ENCODE data around the gene PRR16.

DNA sequence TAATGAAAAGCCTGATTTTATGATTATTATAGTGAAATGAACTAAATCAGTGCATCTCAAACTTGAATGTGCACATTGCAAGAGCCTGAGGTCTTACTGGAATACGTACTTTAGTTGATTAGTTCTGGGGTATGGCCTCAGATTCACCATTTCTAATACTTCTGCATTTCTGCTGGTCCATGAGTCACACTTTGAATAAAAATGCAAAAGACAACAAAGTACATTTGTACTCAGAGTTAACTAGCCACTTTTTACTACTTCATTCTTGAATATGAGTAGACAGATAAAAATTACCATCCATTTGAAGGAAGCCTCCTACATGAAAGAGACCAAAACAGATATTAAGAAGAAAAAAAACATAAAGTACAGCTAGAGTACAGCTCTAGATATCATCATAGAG, 27.1 kb upstream of the PRR16 start:
- TF ChIP-seq, protein P1, sequence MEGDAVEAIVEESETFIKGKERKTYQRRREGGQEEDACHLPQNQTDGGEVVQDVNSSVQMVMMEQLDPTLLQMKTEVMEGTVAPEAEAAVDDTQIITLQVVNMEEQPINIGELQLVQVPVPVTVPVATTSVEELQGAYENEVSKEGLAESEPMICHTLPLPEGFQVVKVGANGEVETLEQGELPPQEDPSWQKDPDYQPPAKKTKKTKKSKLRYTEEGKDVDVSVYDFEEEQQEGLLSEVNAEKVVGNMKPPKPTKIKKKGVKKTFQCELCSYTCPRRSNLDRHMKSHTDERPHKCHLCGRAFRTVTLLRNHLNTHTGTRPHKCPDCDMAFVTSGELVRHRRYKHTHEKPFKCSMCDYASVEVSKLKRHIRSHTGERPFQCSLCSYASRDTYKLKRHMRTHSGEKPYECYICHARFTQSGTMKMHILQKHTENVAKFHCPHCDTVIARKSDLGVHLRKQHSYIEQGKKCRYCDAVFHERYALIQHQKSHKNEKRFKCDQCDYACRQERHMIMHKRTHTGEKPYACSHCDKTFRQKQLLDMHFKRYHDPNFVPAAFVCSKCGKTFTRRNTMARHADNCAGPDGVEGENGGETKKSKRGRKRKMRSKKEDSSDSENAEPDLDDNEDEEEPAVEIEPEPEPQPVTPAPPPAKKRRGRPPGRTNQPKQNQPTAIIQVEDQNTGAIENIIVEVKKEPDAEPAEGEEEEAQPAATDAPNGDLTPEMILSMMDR (conservative IDR thresholded peaks at IDR 0.05; ENCODE audit: low read length): no peak
- no peak for TF ChIP-seq EZH2phosphoT487 (IDR thresholded peaks at IDR 0.05; ENCODE audit: borderline replicate concordance)

Data from Loucy (cell line).